CD4-positive, alpha-beta memory T cell (primary cell): ENCODE measurements around the gene KARS1. TPM values are rescaled to one million over a fixed set of nuclear protein-coding genes. Genes with fewer than 3 reads are reported as not detected.

Experiments
- CTCF ChIA-PET: fragments of 350-600 bp; sonication (Branson Sonifier 250); formaldehyde crosslinking; loops from one replicate; lab custom pipeline; 2021; ENCODE audit warnings: inconsistent platforms; ENCODE audit not compliant: partially characterized antibody; lab: Charles Lee
- POLR2A ChIA-PET: fragments of 350-600 bp; sonication (Branson Sonifier 250); formaldehyde crosslinking; loops from one replicate; lab custom pipeline; 2021; ENCODE audit not compliant: partially characterized antibody; lab: Charles Lee
- DNase-seq, 5 donors: peaks; one replicate each; pipeline versions ENCODE4 v3.0.0 to v3.0.0-alpha.2; 2020 to 2022; ENCODE audit warnings: mixed read lengths in 1 of 5
- H3K27ac ChIP-seq: one replicate; pipeline ENCODE4 v1.7.0; 2013; ENCODE audit warnings: low read depth, low read length
- H3K27me3 ChIP-seq: 2 replicates; pipeline ENCODE4 v1.7.0; 2013; ENCODE audit warnings: mild to moderate bottlenecking, low read length, moderate library complexity; ENCODE audit not compliant: insufficient read depth
- H3K36me3 ChIP-seq: 2 replicates; pipeline ENCODE4 v1.7.0; 2013; ENCODE audit warnings: mild to moderate bottlenecking, low read length, moderate library complexity; ENCODE audit not compliant: insufficient read depth
- H3K4me1 ChIP-seq: 2 replicates; pipeline ENCODE4 v1.7.0; 2013; ENCODE audit warnings: mild to moderate bottlenecking, low read length, moderate library complexity; ENCODE audit not compliant: insufficient read depth
- H3K4me3 ChIP-seq, 2 donors: one replicate each; pipeline ENCODE4 v1.7.0; 2013; ENCODE audit warnings: low read length in 2 of 2, mild to moderate bottlenecking in 1 of 2
- H3K9me3 ChIP-seq, 2 donors: one replicate each; pipeline ENCODE4 v1.7.0; 2013; ENCODE audit warnings: low read length in 2 of 2, control low read depth in 1 of 2; ENCODE audit not compliant: control insufficient read depth in 1 of 2
- H3K27ac Mint-ChIP-seq, 7 donors: one replicate each; pipeline ENCODE4 v1.8.0; 2020 to 2021; ENCODE audit warnings: mixed read lengths in 7 of 7, mild to moderate bottlenecking in 6 of 7, inconsistent platforms in 3 of 7, moderate library complexity in 3 of 7
- H3K27me3 Mint-ChIP-seq, 2 donors: one replicate each; pipeline ENCODE4 v1.8.0; 2020 to 2021; ENCODE audit warnings: mixed read lengths in 2 of 2
- H3K36me3 Mint-ChIP-seq, 2 donors: one replicate each; pipeline ENCODE4 v1.8.0; 2020 to 2021; ENCODE audit warnings: mixed read lengths in 2 of 2, inconsistent platforms in 1 of 2, mild to moderate bottlenecking in 1 of 2
- H3K4me1 Mint-ChIP-seq, 4 donors: one replicate each; pipeline ENCODE4 v1.8.0; 2020 to 2021; ENCODE audit warnings: mixed read lengths in 4 of 4, mild to moderate bottlenecking in 1 of 4
- H3K4me3 Mint-ChIP-seq, 8 donors: one replicate each; pipeline ENCODE4 v1.8.0; 2020 to 2021; ENCODE audit warnings: mixed read lengths in 8 of 8, mild to moderate bottlenecking in 7 of 8, moderate library complexity in 6 of 8, inconsistent platforms in 3 of 8
- H3K9me3 Mint-ChIP-seq, 8 donors: one replicate each; pipeline ENCODE4 v1.8.0; 2020 to 2021; ENCODE audit warnings: mixed read lengths in 8 of 8, mild to moderate bottlenecking in 5 of 8, inconsistent platforms in 3 of 8, moderate library complexity in 1 of 8
- intact Hi-C: fragments of 100-400 bp; cut with micrococcal nuclease; formaldehyde crosslinking; loops from one replicate; pipeline ENCODE4 v1.15.1; 2023
- polyA plus RNA-seq, 2 donors: library from polyadenylated mRNA; unstranded; fragments of 300-500 nt; fragmentation: Illumina TruSeq; gene quantifications; one replicate each; pipeline ENCODE4 v1.2.3, GENCODE V29; 2021
- total RNA-seq, 2 experiments: library from RNA; stranded (reverse); gene quantifications; one replicate each; pipeline ENCODE4 v1.2.3, GENCODE V29; 2021

The KARS1 gene
- total and polyA plus RNA-seq, 4 experiments from 2014 or later: 120 to 306 (median 191) TPM

GRCh38 chr16:75660726-75661302 lies 13.3 kb upstream of the KARS1 start:
- Mint-ChIP-seq H3K27me3 (no peaks in the 10 kb centered on the region), H3K4me3 (no peak overlapping the region), H3K4me1 (peaks cover 9 to 17% (median 14%) of the 10 kb centered on the region in 4 donors), H3K27ac (peak overlapping the region in 3 of 7 donors; percentile 29 to 49 (median 47)), H3K36me3 (peaks cover 25 to 47% of the 10 kb centered on the region in 2 donors), H3K9me3 (peaks cover 0 to under 1% (median 0%) of the 10 kb centered on the region in 8 donors)
- Histone ChIP-seq H3K4me3 (no peak overlapping the region), H3K9me3 (no peaks in the 10 kb centered on the region), H3K4me1 (peaks cover 7% of the 10 kb centered on the region), H3K27me3 (no peaks in the 10 kb centered on the region), H3K36me3 (peaks cover 29% of the 10 kb centered on the region), H3K27ac (no peak overlapping the region)
- POLR2A ChIA-PET: interaction anchor here (0.6 to 3.8 kb wide), 2 partner anchors 12 to 21 kb away, joined by 3 to 28 read pairs; partner anchors contain the start of genes KARS1 and TERF2IP
- CTCF ChIA-PET: no interaction called here
- no peak for DNase-seq
- intact Hi-C loops: no loop called here

GRCh38 chr16:75660321-75660720 lies 12.9 kb upstream of the KARS1 start:
- Histone ChIP-seq H3K9me3 (no peaks in the 10 kb centered on the region), H3K4me3 (no peak overlapping the region), H3K4me1 (peaks cover 9% of the 10 kb centered on the region), H3K36me3 (peaks cover 34% of the 10 kb centered on the region), H3K27me3 (no peaks in the 10 kb centered on the region), H3K27ac (no peak overlapping the region)
- Mint-ChIP-seq H3K27me3 (no peaks in the 10 kb centered on the region), H3K9me3 (no peaks in the 10 kb centered on the region), H3K36me3 (peaks cover 27 to 52% of the 10 kb centered on the region in 2 donors), H3K27ac (peak overlapping the region in 2 of 7 donors; percentile 29 to 47), H3K4me1 (peaks cover 10 to 22% (median 14%) of the 10 kb centered on the region in 4 donors), H3K4me3 (no peak overlapping the region)
- ChIA-PET CTCF (interaction anchor here (1.0 to 1.8 kb wide), 2 partner anchors 12 to 188 kb away, joined by 3 to 5 read pairs; no protein-coding TSS in a partner anchor), POLR2A (interaction anchor here (3.8 kb wide), 1 partner anchor 12 kb away, joined by 28 read pairs; the partner anchor contains the start of genes KARS1 and TERF2IP)
- no peak for DNase-seq
- intact Hi-C loops: no loop called here

GRCh38 chr16:75658175-75658574 lies 10.7 kb upstream of the KARS1 start:
- Histone ChIP-seq H3K27me3 (no peaks in the 10 kb centered on the region), H3K27ac (no peak overlapping the region), H3K36me3 (peaks cover 44% of the 10 kb centered on the region), H3K4me3 (no peak overlapping the region), H3K4me1 (peaks cover 28% of the 10 kb centered on the region), H3K9me3 (no peaks in the 10 kb centered on the region)
- H3K4me1 Mint-ChIP-seq: peaks cover 20 to 39% (median 25%) of the 10 kb centered on the region in 4 donors
- H3K9me3 Mint-ChIP-seq: no peaks in the 10 kb centered on the region
- peak overlapping the region in 1 of 7 donors; percentile 44 for H3K27ac Mint-ChIP-seq
- intact Hi-C loops: no loop called here
- peaks cover 44 to 67% of the 10 kb centered on the region in 2 donors for H3K36me3 Mint-ChIP-seq
- no peaks in the 10 kb centered on the region for H3K27me3 Mint-ChIP-seq
- DNase-seq: no peak
- ChIA-PET POLR2A (interaction anchor here (1.4 to 3.8 kb wide), 2 partner anchors 10 to 15 kb away, joined by 3 to 28 read pairs; partner anchors contain the start of genes KARS1 and TERF2IP), CTCF (interaction anchor here (1.0 kb wide), 1 partner anchor 17 kb away, joined by 3 read pairs; no protein-coding TSS in a partner anchor)
- no peak overlapping the region for H3K4me3 Mint-ChIP-seq

- intact Hi-C loops: no loop called here
- H3K4me3 ChIP-seq: no peak overlapping the region
- peak overlapping the region; percentile 24 to 74 (median 52) for H3K4me3 Mint-ChIP-seq
- DNase-seq: no peak
- ChIA-PET CTCF (interaction anchor here (1.0 to 1.7 kb wide), 2 partner anchors 137 to 220 kb away, joined by 3 to 4 read pairs; partner anchors contain the start of gene CFDP1), POLR2A (interaction anchor here (0.6 to 1.3 kb wide), 5 partner anchors 9 to 221 kb away, joined by 3 to 4 read pairs (median 3); partner anchors contain the start of genes ADAT1, CFDP1 and GABARAPL2)
- peak overlapping the region in 6 of 7 donors; percentile 51 to 89 (median 78) for H3K27ac Mint-ChIP-seq
- peaks cover 0 to 1% (median 0%) of the 10 kb centered on the region in 8 donors for H3K9me3 Mint-ChIP-seq
- H3K4me1 ChIP-seq: peaks cover 62% of the 10 kb centered on the region
- H3K27me3 ChIP-seq: no peaks in the 10 kb centered on the region
- H3K27me3 Mint-ChIP-seq: no peaks in the 10 kb centered on the region
- peak overlapping the region; percentile 30 for H3K27ac ChIP-seq
- no peaks in the 10 kb centered on the region for H3K9me3 ChIP-seq
- H3K4me1 Mint-ChIP-seq: peaks cover 44 to 68% (median 51%) of the 10 kb centered on the region in 4 donors
- peaks cover 53 to 73% of the 10 kb centered on the region in 2 donors for H3K36me3 Mint-ChIP-seq
- peaks cover 40% of the 10 kb centered on the region for H3K36me3 ChIP-seq
These were observed 6.5 kb upstream of the KARS1 start for GRCh38 chr16:75653922-75654321.

DNA sequence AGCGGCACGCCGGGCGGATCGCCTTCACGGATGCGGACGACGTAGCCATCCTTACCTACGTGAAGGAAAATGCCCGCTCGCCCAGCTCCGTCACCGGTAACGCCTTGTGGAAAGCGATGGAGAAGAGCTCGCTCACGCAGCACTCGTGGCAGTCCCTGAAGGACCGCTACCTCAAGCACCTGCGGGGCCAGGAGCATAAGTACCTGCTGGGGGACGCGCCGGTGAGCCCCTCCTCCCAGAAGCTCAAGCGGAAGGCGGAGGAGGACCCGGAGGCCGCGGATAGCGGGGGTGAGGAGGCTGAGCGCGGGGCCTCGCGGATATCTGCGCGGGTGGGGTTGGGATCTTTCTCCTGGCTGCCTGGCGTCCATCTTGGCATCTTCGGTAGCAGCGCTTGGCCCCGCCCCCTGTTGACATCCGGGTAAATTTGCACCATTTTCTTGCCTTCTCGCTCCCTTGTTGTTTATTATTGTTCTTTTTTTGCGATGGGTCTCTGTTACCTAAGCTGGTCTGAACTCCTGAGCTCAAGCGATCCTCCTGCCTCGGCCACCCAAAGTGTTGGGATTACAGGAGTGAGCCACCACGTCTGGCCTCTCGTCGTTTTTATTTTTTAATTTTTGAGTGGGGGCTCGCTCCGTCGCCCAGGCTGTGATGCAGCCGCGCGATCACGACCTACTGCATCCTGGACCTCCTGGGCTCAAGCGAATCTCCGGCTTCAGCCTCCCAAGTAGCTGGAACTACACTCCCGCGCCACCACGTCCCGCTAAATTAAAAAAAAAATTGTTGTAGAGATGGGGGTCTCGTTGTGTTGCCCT lies 1.0 kb upstream of the KARS1 start:
- Mint-ChIP-seq H3K27ac (peak overlapping the region; percentile 95 to 99 (median 96)), H3K27me3 (no peaks in the 10 kb centered on the region), H3K4me1 (peaks cover 48 to 77% (median 61%) of the 10 kb centered on the region in 4 donors), H3K36me3 (peaks cover 22 to 59% of the 10 kb centered on the region in 2 donors), H3K4me3 (peak overlapping the region; percentile 93 to 100 (median 96)), H3K9me3 (peaks cover 0 to 1% (median 0%) of the 10 kb centered on the region in 8 donors)
- intact Hi-C loops: loop anchor here (1.0 to 2.0 kb wide), 2 partner anchors 92 to 982 kb away; partner anchors contain the start of genes RFWD3 and TMEM231
- POLR2A ChIA-PET: interaction anchor here (0.6 to 8.2 kb wide), 31 partner anchors 8 to 1564 kb away, joined by 3 to 293 read pairs (median 5); partner anchors contain the start of genes ADAT1, CFDP1, GABARAPL2 and MLKL
- H3K36me3 ChIP-seq: peaks cover 8% of the 10 kb centered on the region
- H3K4me3 ChIP-seq: peak overlapping the region; percentile 79 to 94
- CTCF ChIA-PET: interaction anchor here (0.7 to 3.3 kb wide), 15 partner anchors 11 to 1543 kb away, joined by 3 to 31 read pairs (median 7); partner anchors contain the start of genes ADAT1, CFDP1, GABARAPL2 and MON1B
- DNase-seq: peak; percentile 86 to 91 (median 87)
- no peaks in the 10 kb centered on the region for H3K9me3 ChIP-seq
- H3K27ac ChIP-seq: peak overlapping the region; percentile 98
- peaks cover 73% of the 10 kb centered on the region for H3K4me1 ChIP-seq
- H3K27me3 ChIP-seq: no peaks in the 10 kb centered on the region

DNA sequence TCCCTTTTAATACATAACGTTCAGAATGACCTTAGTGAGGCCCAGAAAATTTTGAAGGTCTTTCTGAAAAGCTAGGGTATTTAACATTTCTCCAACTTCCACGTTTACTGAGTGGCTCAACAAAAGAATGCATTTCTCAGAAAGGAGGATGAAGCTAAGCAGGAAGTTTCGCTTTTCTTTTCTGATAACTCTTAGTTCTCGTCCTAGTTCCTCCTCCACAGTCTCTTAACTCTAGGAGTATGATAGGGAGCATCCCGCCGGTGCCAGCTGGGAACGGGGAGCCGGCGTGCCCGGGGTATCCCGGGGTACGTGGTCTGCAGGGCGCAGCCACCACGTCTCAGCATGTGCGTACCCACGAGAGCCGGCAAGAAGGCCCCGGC lies 363 bp downstream of the KARS1 start:
- Mint-ChIP-seq H3K4me3 (peak overlapping the region; percentile 94 to 100 (median 99)), H3K4me1 (peaks cover 42 to 72% (median 57%) of the 10 kb centered on the region in 4 donors), H3K36me3 (peaks cover 30 to 63% of the 10 kb centered on the region in 2 donors), H3K9me3 (peaks cover 0 to 1% (median 0%) of the 10 kb centered on the region in 8 donors), H3K27ac (peak overlapping the region; percentile 95 to 99 (median 99)), H3K27me3 (no peaks in the 10 kb centered on the region)
- no peaks in the 10 kb centered on the region for H3K9me3 ChIP-seq
- peak overlapping the region; percentile 98 for H3K27ac ChIP-seq
- H3K4me3 ChIP-seq: peak overlapping the region; percentile 79 to 99
- H3K4me1 ChIP-seq: peaks cover 69% of the 10 kb centered on the region
- no peak for DNase-seq
- ChIA-PET CTCF (interaction anchor here (0.6 to 3.3 kb wide), 17 partner anchors 10 to 1544 kb away, joined by 3 to 31 read pairs (median 7); partner anchors contain the start of genes ADAT1, CFDP1, GABARAPL2 and MON1B), POLR2A (interaction anchor here (0.6 to 8.2 kb wide), 25 partner anchors 9 to 1565 kb away, joined by 3 to 293 read pairs (median 6); partner anchors contain the start of genes ADAT1, CFDP1, GABARAPL2 and MLKL)
- no peaks in the 10 kb centered on the region for H3K27me3 ChIP-seq
- peaks cover 8% of the 10 kb centered on the region for H3K36me3 ChIP-seq
- intact Hi-C loops: loop anchor here (1.0 to 2.0 kb wide), 9 partner anchors 24 to 1544 kb away; partner anchors contain the start of genes ADAT1, CFDP1, GABARAPL2 and MON1B
